Measurements from ENCODE around the gene CETN3.

Gene CETN3

GRCh38 chr5:90421136-90421535 lies 11.6 kb upstream of the CETN3 start:
- no peak; the same call in none of the 2 replicates for TF ChIP-seq CTCF (IDR thresholded peaks at IDR 0.05; ENCODE audit: low read depth, low read length)
- no peak for DNase-seq (ENCODE audit: extremely low read depth, low read depth)

- no peak for TF ChIP-seq CTCF (IDR thresholded peaks at IDR 0.05; ENCODE audit: low read depth, low read length)
- no peak for DNase-seq (ENCODE audit: extremely low read depth, low read depth)
Measured at GRCh38 chr5:90418214-90418613, 8.7 kb upstream of the CETN3 start.

- TF ChIP-seq CTCF (IDR thresholded peaks at IDR 0.05; ENCODE audit: low read depth, low read length), result no peak
- DNase-seq (ENCODE audit: extremely low read depth, low read depth), result no peak
Measured at GRCh38 chr5:90410178-90410762, 714 bp upstream of the CETN3 start.

GRCh38 chr5:90408571-90409317 lies 812 bp downstream of the CETN3 start:
- DNase-seq (ENCODE audit: extremely low read depth, low read depth), result no peak
- TF ChIP-seq CTCF (IDR thresholded peaks at IDR 0.05; ENCODE audit: low read depth, low read length), result no peak

- no peak for TF ChIP-seq CTCF (IDR thresholded peaks at IDR 0.05; ENCODE audit: low read depth, low read length)
- DNase-seq (ENCODE audit: extremely low read depth, low read depth), result no peak
Measured at GRCh38 chr5:90406466-90406865, 3.1 kb downstream of the CETN3 start.

GRCh38 chr5:90402521-90403255 lies 6.9 kb downstream of the CETN3 start:
- no peak for TF ChIP-seq CTCF (IDR thresholded peaks at IDR 0.05; ENCODE audit: low read depth, low read length)
- no peak for DNase-seq (ENCODE audit: extremely low read depth, low read depth)

- TF ChIP-seq CTCF (IDR thresholded peaks at IDR 0.05; ENCODE audit: low read depth, low read length), result no peak
Measured at GRCh38 chr5:90399251-90399650, 10.3 kb downstream of the CETN3 start.

More at GRCh38 chr5:90399251-90399650, 10.3 kb downstream of the CETN3 start:
- no peak for DNase-seq (ENCODE audit: extremely low read depth, low read depth)

All from AG09319 (cell line).